ENCODE results near the gene RAB44.

DNA sequence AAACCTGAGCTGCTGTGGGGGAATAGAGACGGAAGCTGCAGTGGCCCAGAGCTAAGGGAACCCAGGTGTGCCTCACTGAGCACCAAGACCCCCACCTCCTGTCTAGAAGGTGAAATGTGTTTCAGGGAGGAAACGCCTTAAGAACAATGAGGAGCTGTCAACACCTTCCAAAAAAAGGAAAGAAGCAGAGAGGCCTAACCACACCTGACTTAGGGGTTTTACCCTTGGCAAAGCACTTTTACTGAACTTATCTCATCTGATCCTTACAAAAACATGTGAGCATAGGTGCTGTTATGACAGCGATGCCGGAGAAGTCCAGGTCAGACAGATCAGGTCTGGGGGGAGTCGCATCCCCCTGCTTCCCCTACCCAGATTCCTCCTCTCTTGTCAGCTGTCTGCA, 35.2 kb upstream of the RAB44 start:
- TF ChIP-seq, protein P1, sequence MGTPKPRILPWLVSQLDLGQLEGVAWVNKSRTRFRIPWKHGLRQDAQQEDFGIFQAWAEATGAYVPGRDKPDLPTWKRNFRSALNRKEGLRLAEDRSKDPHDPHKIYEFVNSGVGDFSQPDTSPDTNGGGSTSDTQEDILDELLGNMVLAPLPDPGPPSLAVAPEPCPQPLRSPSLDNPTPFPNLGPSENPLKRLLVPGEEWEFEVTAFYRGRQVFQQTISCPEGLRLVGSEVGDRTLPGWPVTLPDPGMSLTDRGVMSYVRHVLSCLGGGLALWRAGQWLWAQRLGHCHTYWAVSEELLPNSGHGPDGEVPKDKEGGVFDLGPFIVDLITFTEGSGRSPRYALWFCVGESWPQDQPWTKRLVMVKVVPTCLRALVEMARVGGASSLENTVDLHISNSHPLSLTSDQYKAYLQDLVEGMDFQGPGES (IDR thresholded peaks at IDR 0.05; ENCODE audit: low read depth, low read length), result no peak
- TF ChIP-seq, protein P2, sequence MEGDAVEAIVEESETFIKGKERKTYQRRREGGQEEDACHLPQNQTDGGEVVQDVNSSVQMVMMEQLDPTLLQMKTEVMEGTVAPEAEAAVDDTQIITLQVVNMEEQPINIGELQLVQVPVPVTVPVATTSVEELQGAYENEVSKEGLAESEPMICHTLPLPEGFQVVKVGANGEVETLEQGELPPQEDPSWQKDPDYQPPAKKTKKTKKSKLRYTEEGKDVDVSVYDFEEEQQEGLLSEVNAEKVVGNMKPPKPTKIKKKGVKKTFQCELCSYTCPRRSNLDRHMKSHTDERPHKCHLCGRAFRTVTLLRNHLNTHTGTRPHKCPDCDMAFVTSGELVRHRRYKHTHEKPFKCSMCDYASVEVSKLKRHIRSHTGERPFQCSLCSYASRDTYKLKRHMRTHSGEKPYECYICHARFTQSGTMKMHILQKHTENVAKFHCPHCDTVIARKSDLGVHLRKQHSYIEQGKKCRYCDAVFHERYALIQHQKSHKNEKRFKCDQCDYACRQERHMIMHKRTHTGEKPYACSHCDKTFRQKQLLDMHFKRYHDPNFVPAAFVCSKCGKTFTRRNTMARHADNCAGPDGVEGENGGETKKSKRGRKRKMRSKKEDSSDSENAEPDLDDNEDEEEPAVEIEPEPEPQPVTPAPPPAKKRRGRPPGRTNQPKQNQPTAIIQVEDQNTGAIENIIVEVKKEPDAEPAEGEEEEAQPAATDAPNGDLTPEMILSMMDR (IDR thresholded peaks at IDR 0.05), result no peak
- TF ChIP-seq JUND (IDR thresholded peaks at IDR 0.05), result no peak
- TF ChIP-seq SIN3A (IDR thresholded peaks at IDR 0.05; ENCODE audit: borderline replicate concordance, low read depth, low read length), result no peak
- TF ChIP-seq FOXJ3 (CRISPR knock-in tag; IDR thresholded peaks at IDR 0.05), result no peak
- TF ChIP-seq POLR2AphosphoS5 (IDR thresholded peaks at IDR 0.05; ENCODE audit: low read depth, low read length), result no peak
- TF ChIP-seq TEAD4 (IDR thresholded peaks at IDR 0.05; ENCODE audit: borderline replicate concordance, insufficient read depth), result no peak
- TF ChIP-seq, protein P3, sequence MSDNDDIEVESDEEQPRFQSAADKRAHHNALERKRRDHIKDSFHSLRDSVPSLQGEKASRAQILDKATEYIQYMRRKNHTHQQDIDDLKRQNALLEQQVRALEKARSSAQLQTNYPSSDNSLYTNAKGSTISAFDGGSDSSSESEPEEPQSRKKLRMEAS (IDR thresholded peaks at IDR 0.05; ENCODE audit: low read depth), result no peak
- TF ChIP-seq, protein P4, sequence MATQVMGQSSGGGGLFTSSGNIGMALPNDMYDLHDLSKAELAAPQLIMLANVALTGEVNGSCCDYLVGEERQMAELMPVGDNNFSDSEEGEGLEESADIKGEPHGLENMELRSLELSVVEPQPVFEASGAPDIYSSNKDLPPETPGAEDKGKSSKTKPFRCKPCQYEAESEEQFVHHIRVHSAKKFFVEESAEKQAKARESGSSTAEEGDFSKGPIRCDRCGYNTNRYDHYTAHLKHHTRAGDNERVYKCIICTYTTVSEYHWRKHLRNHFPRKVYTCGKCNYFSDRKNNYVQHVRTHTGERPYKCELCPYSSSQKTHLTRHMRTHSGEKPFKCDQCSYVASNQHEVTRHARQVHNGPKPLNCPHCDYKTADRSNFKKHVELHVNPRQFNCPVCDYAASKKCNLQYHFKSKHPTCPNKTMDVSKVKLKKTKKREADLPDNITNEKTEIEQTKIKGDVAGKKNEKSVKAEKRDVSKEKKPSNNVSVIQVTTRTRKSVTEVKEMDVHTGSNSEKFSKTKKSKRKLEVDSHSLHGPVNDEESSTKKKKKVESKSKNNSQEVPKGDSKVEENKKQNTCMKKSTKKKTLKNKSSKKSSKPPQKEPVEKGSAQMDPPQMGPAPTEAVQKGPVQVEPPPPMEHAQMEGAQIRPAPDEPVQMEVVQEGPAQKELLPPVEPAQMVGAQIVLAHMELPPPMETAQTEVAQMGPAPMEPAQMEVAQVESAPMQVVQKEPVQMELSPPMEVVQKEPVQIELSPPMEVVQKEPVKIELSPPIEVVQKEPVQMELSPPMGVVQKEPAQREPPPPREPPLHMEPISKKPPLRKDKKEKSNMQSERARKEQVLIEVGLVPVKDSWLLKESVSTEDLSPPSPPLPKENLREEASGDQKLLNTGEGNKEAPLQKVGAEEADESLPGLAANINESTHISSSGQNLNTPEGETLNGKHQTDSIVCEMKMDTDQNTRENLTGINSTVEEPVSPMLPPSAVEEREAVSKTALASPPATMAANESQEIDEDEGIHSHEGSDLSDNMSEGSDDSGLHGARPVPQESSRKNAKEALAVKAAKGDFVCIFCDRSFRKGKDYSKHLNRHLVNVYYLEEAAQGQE (IDR thresholded peaks at IDR 0.05; ENCODE audit: low read depth, low read length), result no peak
- no peak for TF ChIP-seq CHD2 (IDR thresholded peaks at IDR 0.05; ENCODE audit: low read length, partially characterized antibody)
- TF ChIP-seq TAF1 (IDR thresholded peaks at IDR 0.05; ENCODE audit: borderline replicate concordance, low read depth, low read length), result no peak
- no peak for TF ChIP-seq EZH2phosphoT487 (IDR thresholded peaks at IDR 0.05; ENCODE audit: borderline replicate concordance, low read depth)
- no peak for TF ChIP-seq YY1 (IDR thresholded peaks at IDR 0.05; ENCODE audit: low read depth)

Data from SK-N-SH (cell line).